ENCODE results near the gene AAK1. TPM values are rescaled to one million over a fixed set of nuclear protein-coding genes. Genes with fewer than 3 reads are reported as not detected.

AAK1 gene
- total and polyA plus RNA-seq, 2 of the 13 experiments (the other 11 are each of a cell fraction or from before 2014, with no cell fraction given), result 9.8 to 10.3 TPM

GRCh38 chr2:69641471-69641870 lies 2.1 kb downstream of the AAK1 start (continued):
- TF ChIP-seq ZNF354B (CRISPR knock-in tag; IDR thresholded peaks at IDR 0.05), result no peak

- Histone ChIP-seq H3K4me2 (ENCODE audit: low read depth, low read length) (no peak overlapping the region), H3K4me1 (ENCODE audit: insufficient read depth, low read length) (peaks cover 41% of the 10 kb centered on the region), H3K4me3 (replicated peaks in 1 of 3; ENCODE audit: insufficient read depth in 1 of 3, low read depth in 2 of 3, low read length in 3 of 3) (no peak overlapping the region), H3K27me3 (ENCODE audit: control insufficient read depth in 1 of 2, insufficient read depth in 2 of 2, low read length in 2 of 2) (peaks cover 0 to 3% of the 10 kb centered on the region in 2 experiments; a peak in 1 of 5 replicates), H3K79me2 (ENCODE audit: insufficient read depth, low read length) (peaks cover 62% of the 10 kb centered on the region), H2AFZ (ENCODE audit: low read length) (no peak overlapping the region), H3K9me3 (ENCODE audit: low read length) (no peaks in the 10 kb centered on the region), H3K36me3 (replicated peaks in 1 of 2; ENCODE audit: control insufficient read depth in 1 of 2, insufficient read depth in 2 of 2, low read length in 2 of 2) (0 out of 5 replicates have a peak, but pooled peaks cover 0 to 5% of the 10 kb centered on the region in 2 experiments), H3K9ac (ENCODE audit: insufficient read depth, low read depth, low read length) (no peak overlapping the region), H3K27ac (ENCODE audit: extremely low read length, insufficient read depth, low read length) (no peak overlapping the region), H4K20me1 (ENCODE audit: insufficient read depth, low read length) (no peaks in the 10 kb centered on the region)
- DNase-seq (ENCODE audit: low spot score), result no peak
- intact Hi-C loops (cut with micrococcal nuclease; ENCODE audit: unreplicated experiment) (no loop called here), in situ Hi-C loops (cut with HindIII; ENCODE audit: extremely low pct_ligation_motif_present, low pct_unique_long_range_greater_than_20kb) (no loop called here)
- no TSS peak for BruUV-seq (replicated peaks)
- POLR2A ChIA-PET, result interaction anchor here (0.7 to 1.0 kb wide), 2 partner anchors 102 to 202 kb away, joined by 3 read pairs; partner anchors contain the start of genes ANXA4 and NFU1
- no peak for ATAC-seq
- TF ChIP-seq ZNF607 (CRISPR knock-in tag; IDR thresholded peaks at IDR 0.05; ENCODE audit: borderline replicate concordance), result no peak
- no peak for TF ChIP-seq ZNF615 (CRISPR knock-in tag; IDR thresholded peaks at IDR 0.05; ENCODE audit: borderline replicate concordance)
- no peak for TF ChIP-seq ZNF496 (CRISPR knock-in tag; IDR thresholded peaks at IDR 0.05; ENCODE audit: insufficient replicate concordance)
- no peak for TF ChIP-seq ZNF747 (CRISPR knock-in tag; IDR thresholded peaks at IDR 0.05; ENCODE audit: borderline replicate concordance)
- no peak for TF ChIP-seq JDP2 (CRISPR knock-in tag; IDR thresholded peaks at IDR 0.05; ENCODE audit: borderline replicate concordance)
- no peak for TF ChIP-seq ZNF557 (CRISPR knock-in tag; IDR thresholded peaks at IDR 0.05)
- TF ChIP-seq ZFP91 (CRISPR knock-in tag; IDR thresholded peaks at IDR 0.05; ENCODE audit: borderline replicate concordance), result no peak
- TF ChIP-seq MAFF (IDR thresholded peaks at IDR 0.05; ENCODE audit: low read depth, low read length), result no peak
- no peak for TF ChIP-seq MXD1 (CRISPR knock-in tag; IDR thresholded peaks at IDR 0.05)
- no peak for TF ChIP-seq KAT8 (CRISPR knock-in tag; IDR thresholded peaks at IDR 0.05)
- TF ChIP-seq MAFK (conservative IDR thresholded peaks at IDR 0.05 in 1 of 2, IDR thresholded peaks at IDR 0.05 in 1 of 2; ENCODE audit: low read length in 2 of 2), result no peak
- TF ChIP-seq POGZ (CRISPR knock-in tag; IDR thresholded peaks at IDR 0.05), result no peak
- TF ChIP-seq ARNT2 (CRISPR knock-in tag; IDR thresholded peaks at IDR 0.05; ENCODE audit: low read depth), result no peak
- TF ChIP-seq ZNF619 (CRISPR knock-in tag; IDR thresholded peaks at IDR 0.05), result no peak
- no peak for TF ChIP-seq BCL3 (CRISPR knock-in tag; IDR thresholded peaks at IDR 0.05)
- TF ChIP-seq NFRKB (IDR thresholded peaks at IDR 0.05), result no peak
- no peak for TF ChIP-seq ZNF776 (CRISPR knock-in tag; IDR thresholded peaks at IDR 0.05)
- no peak for TF ChIP-seq THAP11 (CRISPR knock-in tag; IDR thresholded peaks at IDR 0.05)
- no peak for TF ChIP-seq ZBTB38 (CRISPR knock-in tag; IDR thresholded peaks at IDR 0.05)
- 94% methylated on average over 2 of the region's 2 CpGs for WGBS (ENCODE audit: low lambda C conversion rate)
- FAIRE-seq, result no peak
- CTCF ChIA-PET (ENCODE audit: low intra/inter-chr PET ratio, low total read pairs), result no interaction called here
These were observed 4.3 kb downstream of the AAK1 start for GRCh38 chr2:69639266-69639665.
